ENCODE measurements around the gene TSPO. TPM values are rescaled to one million over a fixed set of nuclear protein-coding genes. Genes with fewer than 3 reads are reported as not detected.

The TSPO gene
- total and polyA plus RNA-seq, 2 of the 8 experiments (the other 6 are each of a cell fraction or from before 2014, with no cell fraction given) = 19.9 to 51.5 TPM

DNA sequence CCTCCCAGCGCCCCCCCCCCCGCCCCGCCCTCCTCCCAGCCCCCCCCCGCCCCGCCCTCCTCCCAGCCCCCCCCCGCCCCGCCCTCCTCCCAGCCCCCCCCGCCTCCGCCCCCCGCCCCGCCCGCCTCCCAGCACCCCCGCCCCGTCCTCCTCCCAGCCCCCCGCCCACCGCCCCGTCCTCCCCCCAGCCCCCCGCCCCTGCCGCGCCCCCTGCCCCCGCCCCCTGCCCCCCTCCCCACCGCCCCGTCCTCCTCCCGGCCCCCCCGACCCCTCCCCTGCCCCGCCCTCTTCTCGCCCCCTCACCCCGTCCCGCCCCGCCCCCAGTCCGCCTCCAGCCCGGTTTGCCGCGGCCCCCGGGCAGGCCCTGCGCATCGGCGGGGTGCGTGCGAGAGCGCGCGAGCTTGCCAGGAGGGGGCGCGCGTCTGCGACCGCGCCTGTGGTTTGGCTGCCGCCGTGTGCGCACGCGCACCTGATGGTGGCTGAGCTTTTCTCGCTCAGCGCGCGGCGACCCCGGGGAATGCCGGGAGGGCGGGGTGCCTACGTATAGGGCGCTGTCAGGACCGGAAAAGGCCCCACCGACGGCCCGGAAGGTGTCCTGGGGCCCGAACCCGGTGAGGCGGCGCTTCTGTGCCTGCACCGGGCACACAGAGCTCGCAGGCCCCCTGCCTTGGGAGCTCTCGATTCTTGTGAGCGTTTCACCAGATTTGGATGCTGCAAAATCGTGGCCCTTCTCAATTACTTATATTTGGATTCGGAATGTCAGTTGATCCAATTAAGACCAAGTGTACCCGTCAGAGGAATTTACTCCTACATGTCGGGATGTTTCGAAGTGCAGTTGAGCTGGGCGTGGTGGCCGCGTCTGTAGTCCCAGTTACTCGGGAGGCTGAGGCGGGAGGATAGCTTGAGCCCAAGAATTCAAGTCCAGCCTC, 36.1 kb downstream of the TSPO start (continued):
- peak in 1 of 2 experiments; percentile 5; a peak in 1 of 3 replicates for TF ChIP-seq EP300 (IDR thresholded peaks at IDR 0.05; ENCODE audit: borderline replicate concordance in 1 of 2, low read depth in 2 of 2, low read length in 2 of 2)
- TF ChIP-seq GTF2F1 (IDR thresholded peaks at IDR 0.05; ENCODE audit: borderline replicate concordance, low read depth, low read length) = no peak

Data from H1 (cell line).